DND-41 (cell line): Measurements from ENCODE around the gene MTMR2.

ENCODE experiments used
- CTCF ChIP-seq: IDR thresholded peaks from 2 replicates; pipeline ENCODE4 v1.5.1; 2012; ENCODE audit warnings: borderline replicate concordance, low read length, moderate library complexity, mild to moderate bottlenecking; ENCODE audit not compliant: poor library complexity, severe bottlenecking; ENCODE audit errors: extremely low read depth
- EZH2 ChIP-seq: IDR thresholded peaks from 3 replicates; pipeline ENCODE4 v1.6.1; 2012; ENCODE audit warnings: borderline replicate concordance, low read depth, mild to moderate bottlenecking, moderate library complexity, low read length, inconsistent platforms; ENCODE audit not compliant: severe bottlenecking

GRCh38 chr11:95919514-95919913 lies 4.4 kb downstream of the MTMR2 start:
- TF ChIP-seq EZH2 (no peak), CTCF (no peak)
